Germinal center (tissue), 1 donor: ENCODE results near the gene LMOD2.

Experiments used
- DNase-seq: peaks from one replicate; pipeline ENCODE4 v3.0.0; 2012; ENCODE audit warnings: mixed read lengths, low spot score

Gene LMOD2

GRCh38 chr7:123673137-123673732, 17.6 kb downstream of the LMOD2 start:
- no peak for DNase-seq

- DNase-seq, result no peak
Measured at GRCh38 chr7:123673752-123674398, 18.2 kb downstream of the LMOD2 start.

- no peak for DNase-seq
Measured at GRCh38 chr7:123674399-123675180, 18.9 kb downstream of the LMOD2 start.

GRCh38 chr7:123675181-123675473, 19.5 kb downstream of the LMOD2 start:
- DNase-seq, result no peak

DNA sequence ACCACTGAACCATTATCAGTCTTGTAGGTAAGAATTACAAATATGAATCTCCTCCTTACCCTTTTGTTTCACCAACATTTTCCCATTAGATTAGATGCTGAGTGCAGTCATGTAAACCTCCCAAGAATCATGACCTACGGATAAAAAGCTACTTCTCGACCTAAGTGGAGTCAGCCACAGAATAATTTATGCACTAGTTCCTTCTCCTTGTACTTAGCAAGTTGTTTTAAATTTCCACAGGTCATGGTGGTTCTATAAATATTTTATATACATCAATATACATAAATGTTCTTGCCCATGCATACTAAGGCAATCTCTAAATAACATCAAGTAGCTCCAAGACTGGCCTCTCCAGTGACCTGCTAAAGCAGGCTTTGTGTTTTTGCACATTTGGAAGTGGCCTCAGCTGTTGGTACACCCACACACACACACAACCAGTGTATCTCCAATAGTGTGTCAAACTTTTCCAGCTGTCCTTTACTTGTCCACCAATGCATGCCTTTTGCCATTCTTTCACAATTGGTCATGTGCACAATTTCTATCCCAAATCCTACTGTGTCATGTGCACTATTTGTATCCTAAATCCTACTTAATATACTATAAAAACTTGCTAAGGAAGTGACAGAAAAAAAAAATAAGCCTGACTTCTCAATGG, 21.5 kb downstream of the LMOD2 start:
- no peak for DNase-seq

DNA sequence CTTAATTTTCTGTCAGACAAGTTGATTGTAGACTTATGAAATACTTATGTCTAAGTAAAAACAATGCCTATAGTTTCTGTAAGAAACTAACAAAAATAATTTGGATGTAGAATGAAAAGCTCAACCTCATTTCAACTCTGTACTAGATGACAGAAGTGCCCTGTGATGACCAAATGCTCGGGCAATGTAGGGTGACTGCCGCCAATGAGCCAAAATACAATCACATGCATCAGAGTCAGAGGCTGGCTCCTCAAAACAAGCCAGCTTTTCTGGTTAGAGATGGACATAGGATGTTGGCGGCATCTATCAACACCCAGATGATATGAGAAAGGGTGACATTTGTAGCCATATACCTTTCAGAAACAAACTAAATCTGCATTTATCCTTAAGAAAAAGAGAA, 23.9 kb downstream of the LMOD2 start:
- no peak for DNase-seq

GRCh38 chr7:123680580-123680979, 24.9 kb downstream of the LMOD2 start:
- DNase-seq, result no peak

DNA sequence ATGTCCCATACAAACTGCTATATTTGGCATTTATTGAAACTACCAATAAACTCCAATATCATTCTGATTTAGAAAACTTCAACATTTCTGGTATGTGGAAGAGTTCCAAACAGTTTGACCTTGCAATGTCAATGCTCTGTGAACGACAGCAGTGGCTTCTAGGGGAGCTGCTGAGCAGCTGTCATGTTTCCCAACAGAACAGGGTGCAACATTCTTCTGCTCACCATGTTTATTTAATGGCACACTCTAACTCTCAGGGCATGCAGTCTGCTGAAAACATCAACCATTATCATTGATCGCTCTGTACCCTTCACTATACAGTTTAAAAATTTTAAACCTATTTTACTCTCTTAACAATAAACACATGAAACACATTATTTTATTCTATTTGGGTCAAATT, 25.9 kb downstream of the LMOD2 start:
- DNase-seq, result no peak

GRCh38 chr7:123682690-123683089, 27.0 kb downstream of the LMOD2 start:
- DNase-seq, result peak; percentile 16

DNA sequence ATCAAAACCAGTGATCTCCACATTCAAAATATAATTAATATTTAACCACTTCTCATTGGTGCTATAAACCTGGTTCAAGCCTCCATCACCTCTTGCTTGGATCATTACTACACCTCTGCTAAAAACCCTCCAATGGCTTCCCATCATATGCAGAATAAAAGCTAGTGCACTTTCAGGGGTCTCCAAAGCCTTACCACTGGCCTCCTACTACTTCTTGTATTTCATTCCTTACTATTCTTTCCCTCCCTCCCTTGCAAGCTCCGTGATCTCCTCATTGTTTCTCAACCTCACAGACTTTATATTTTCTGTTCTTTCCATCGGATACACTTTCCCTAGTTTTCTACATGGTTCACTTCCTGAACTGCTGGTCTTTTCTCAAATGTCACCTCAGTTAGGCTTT, 31.5 kb downstream of the LMOD2 start:
- DNase-seq, result no peak

GRCh38 chr7:123687727-123688126, 32.1 kb downstream of the LMOD2 start:
- DNase-seq, result no peak

DNA sequence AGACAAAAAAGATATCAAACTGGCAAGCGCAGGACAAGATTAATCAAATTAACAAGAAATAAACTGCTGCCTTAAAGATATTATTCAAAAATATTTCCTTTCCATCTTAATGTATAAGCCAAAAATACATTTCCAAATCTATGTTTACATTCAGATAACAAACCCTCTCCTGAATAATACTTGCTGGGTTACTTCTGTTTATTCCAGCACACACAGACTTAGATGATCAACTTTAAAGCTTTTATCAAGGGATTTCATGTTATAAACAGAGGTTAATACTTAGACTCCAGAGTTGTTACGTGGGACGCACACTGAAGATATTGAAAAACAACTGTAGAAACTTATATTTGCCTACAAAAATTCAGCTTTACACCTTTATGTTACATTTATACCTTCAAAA, 33.6 kb downstream of the LMOD2 start:
- DNase-seq, result no peak

- no peak for DNase-seq
Measured at GRCh38 chr7:123690550-123690949, 34.9 kb downstream of the LMOD2 start.

- no peak for DNase-seq
Measured at GRCh38 chr7:123692471-123692877, 36.8 kb downstream of the LMOD2 start.

- DNase-seq, result no peak
Measured at GRCh38 chr7:123695944-123696677, 40.4 kb downstream of the LMOD2 start.

GRCh38 chr7:123705211-123705901, 49.7 kb downstream of the LMOD2 start:
- DNase-seq, result no peak

DNA sequence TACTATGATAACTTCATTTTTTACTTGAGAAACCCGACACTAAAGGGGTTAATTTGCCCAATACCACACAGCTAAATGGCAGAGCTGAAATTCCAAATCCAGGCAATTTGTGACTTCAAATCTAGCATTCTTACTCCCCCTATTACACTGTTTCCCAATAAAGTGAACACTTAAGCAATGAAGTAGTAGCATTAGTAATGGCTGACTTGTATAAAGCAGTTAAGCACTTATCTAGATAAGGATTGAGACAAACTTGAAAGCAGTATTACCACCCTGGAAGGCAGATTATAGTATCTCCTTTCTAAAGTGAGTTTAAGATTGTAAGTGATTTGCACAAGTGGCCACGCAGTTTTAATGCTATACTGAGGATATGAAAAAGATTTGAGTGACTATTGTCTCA, 53.9 kb downstream of the LMOD2 start:
- DNase-seq, result no peak

GRCh38 chr7:123710683-123711082, 55.0 kb downstream of the LMOD2 start:
- DNase-seq, result no peak

GRCh38 chr7:123711832-123712293, 56.2 kb downstream of the LMOD2 start:
- no peak for DNase-seq

DNA sequence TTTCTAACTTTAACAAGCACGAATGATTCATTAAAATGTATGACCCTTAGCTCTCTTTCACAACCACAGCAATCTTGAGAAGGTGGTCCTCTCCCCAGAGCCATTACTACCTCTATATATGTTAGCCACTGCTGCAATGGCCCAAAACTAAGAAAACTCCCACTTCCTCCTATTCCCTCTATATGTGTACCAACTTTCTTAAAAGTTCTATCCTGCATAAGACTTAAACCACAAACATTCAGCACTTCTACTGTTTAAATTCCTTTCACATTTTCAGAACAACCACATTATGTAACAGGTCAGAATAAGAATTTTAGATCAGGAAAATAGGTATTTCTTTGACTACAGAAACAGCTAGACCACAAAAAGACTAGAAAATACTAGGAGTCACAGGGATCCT, 57.0 kb downstream of the LMOD2 start:
- DNase-seq, result no peak
